GM12892 (cell line): Measurements from ENCODE around the gene IFT122.
"Not testable (repeated sequence)": the region's sequence is repeated elsewhere in the genome, so short reads cannot be mapped to it uniquely, and the experiment has no call there.

Source experiments
- DNase-seq: peaks from one replicate; pipeline ENCODE4 v3.0.0; 2011; ENCODE audit not compliant: insufficient read length
- FAIRE-seq: peaks from 2 replicates; lab custom pipeline; 2011; peaks lifted over from hg19 to GRCh38; lab: Jason Lieb, UNC
- POLR2A ChIP-seq: IDR thresholded peaks from 2 replicates; pipeline ENCODE4 v1.6.1; 2011; ENCODE audit warnings: low read depth, low read length, control low read depth
- POLR2AphosphoS5 ChIP-seq: IDR thresholded peaks from 2 replicates; pipeline ENCODE4 v1.6.1; 2011; ENCODE audit warnings: low read depth, low read length, control low read depth
- TAF1 ChIP-seq: IDR thresholded peaks from 2 replicates; pipeline ENCODE4 v1.6.1; 2011; ENCODE audit warnings: low read depth, mild to moderate bottlenecking, control low read depth, low read length, borderline replicate concordance

The IFT122 gene

DNA sequence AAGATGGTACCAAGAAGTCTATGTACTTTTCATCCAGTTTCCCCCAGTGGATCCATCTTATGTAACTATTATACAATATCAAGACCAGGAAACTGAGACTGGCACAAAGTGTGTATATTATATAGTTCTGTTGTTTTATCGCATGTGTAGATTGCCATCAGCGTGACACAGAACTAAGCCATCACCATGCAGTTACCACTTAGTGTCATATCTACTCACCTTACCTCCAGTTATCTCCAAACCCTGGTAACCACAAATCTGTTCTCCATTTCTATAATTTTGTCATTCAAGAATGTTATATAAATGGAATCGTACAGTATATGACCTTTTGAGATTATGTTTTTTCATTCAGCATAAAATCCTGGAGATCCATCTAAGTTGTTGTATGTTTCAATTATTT lies 23.1 kb downstream of the IFT122 start:
- no peak for DNase-seq
- TF ChIP-seq POLR2AphosphoS5 (no peak), POLR2A (no peak), TAF1 (no peak)
- no peak for FAIRE-seq

DNA sequence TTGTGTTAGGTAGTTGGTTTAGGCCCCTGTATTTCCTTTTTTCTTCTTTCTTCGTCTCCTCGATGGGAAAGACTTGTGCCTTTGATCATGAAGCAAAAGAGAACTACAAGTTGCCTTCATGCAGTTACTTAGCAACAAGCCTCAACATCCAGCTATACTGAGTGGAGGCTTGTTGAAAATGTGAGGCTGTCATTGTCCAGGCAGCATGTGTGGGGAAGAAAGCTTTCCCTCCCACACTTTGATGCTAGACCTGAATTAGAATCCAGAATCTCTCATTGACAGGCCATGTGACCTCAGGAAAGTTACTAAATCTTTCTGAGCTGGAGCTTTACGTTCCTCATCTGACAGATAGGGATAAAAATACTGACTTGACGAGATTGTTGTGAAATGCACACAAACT lies 23.7 kb downstream of the IFT122 start:
- TF ChIP-seq POLR2AphosphoS5 (no peak), TAF1 (no peak), POLR2A (no peak)
- FAIRE-seq (no peak), DNase-seq (no peak)

DNA sequence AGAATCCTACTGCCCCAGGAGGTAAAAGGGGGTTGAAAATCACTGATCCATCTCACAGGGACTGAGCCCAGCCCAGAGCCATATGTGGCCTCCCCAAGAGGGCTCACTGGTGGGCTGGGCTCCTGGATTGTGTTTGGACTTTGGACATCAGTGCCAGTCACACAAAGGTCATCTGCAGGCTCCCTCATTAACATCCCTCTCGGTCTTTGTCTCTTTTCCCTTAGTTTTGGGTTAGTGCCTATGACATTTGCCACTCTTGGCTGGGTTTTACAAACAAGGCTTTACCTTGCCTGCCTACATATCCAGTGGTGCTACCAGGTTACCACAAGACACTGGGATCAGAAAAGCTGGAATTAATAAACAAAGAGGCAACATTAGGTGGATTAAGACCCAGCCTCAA lies 27.9 kb downstream of the IFT122 start:
- TF ChIP-seq TAF1 (no peak), POLR2A (no peak), POLR2AphosphoS5 (no peak)
- DNase-seq (no peak), FAIRE-seq (no peak)

DNA sequence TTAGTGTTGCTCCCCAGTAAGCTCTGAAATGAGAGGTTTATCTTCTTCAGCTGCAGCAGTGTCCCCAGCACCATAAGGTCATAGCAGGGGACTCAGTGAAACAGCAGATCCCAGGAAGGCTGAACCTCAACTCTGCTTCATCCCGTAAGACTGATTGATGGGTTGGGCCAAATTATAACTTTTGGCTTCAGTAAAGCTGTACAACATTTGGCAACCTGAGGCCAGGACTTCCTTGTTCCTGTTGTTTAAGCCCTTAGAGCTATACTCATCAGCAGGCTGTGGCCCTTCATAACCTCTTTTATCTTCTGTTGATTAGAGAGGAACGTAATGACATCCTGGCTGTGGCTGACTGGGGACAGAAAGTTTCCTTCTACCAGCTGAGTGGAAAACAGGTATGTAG lies 29.0 kb downstream of the IFT122 start:
- TF ChIP-seq POLR2A (no peak), POLR2AphosphoS5 (no peak), TAF1 (no peak)
- no peak for DNase-seq
- no peak for FAIRE-seq

DNA sequence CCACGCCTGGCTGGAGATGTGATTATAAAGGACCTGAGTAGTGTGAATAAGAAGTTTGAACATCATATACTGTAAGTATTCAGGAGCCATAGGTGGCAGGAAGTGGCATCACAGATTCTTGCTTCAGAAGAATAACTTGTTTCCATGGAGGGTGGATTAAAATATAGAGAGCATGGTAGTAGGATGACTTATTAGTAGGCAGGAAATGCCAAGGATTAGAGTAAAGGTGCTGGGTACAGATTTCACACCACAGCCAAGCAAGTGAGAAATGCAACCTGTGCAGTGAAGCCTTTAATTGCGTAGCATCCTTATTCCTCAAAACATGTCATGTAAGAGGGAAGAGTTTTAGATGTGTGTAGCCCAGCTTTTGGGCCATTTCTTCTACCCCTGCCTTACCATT lies 30.8 kb downstream of the IFT122 start:
- FAIRE-seq (no peak), DNase-seq (no peak)
- TF ChIP-seq POLR2A (no peak), TAF1 (no peak), POLR2AphosphoS5 (no peak)

DNA sequence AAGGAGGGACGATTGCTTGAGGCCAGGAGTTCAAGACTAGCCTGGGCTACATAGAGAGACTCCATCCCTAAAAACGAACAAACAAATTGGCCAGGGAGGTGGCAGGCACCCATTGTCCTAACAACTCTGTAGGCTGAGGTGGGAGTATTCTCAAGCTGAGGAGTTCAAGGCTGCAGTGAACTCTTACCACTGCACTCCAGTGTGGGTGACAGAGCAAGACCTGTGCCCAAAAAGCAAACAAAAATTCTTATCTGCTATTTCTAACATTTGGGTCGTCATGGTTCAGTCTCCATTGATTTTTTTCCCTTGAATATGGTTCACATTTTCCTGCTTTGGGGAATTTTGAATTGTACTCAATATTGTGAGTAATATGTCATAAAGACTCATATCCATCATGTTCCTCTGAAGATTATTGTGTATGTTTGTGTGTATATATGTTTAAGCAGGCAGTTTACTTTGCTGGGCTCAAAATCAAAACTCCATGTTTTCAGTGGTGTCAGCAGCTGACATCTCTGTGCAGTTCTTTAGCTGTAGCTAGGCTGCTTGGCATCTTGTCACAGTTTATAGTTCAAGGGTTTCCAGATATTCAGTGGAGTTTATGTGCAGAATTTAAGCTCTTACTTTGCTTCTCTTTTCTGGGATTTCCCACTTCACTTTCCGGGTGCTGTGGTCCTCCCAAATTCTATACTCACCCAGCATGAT lies 33.2 kb downstream of the IFT122 start:
- no peak for TF ChIP-seq TAF1
- TF ChIP-seq POLR2AphosphoS5, result no peak
- no peak for TF ChIP-seq POLR2A
- FAIRE-seq, result no peak
- DNase-seq, result no peak

DNA sequence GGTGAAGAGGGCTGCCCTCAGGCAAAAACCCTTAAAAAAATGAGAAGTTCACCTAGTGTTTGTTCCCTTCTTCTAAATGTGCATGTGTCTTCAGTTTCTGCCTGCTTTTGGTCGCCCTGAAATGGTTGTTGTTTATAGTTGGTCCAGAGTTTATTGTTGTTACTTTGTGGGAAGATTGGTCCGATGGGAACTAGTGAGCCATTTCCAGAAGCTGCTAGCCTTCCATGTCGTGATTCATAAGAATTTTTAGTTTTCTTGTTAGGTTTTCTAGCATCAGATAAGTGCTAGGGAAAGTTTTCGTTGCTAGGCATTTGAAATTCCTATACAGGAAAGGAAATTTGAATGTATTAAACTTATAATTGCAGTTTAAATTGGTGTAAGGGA lies 33.7 kb downstream of the IFT122 start:
- FAIRE-seq, result no peak
- TF ChIP-seq TAF1 (no peak), POLR2A (no peak)
- DNase-seq, result no peak

DNA sequence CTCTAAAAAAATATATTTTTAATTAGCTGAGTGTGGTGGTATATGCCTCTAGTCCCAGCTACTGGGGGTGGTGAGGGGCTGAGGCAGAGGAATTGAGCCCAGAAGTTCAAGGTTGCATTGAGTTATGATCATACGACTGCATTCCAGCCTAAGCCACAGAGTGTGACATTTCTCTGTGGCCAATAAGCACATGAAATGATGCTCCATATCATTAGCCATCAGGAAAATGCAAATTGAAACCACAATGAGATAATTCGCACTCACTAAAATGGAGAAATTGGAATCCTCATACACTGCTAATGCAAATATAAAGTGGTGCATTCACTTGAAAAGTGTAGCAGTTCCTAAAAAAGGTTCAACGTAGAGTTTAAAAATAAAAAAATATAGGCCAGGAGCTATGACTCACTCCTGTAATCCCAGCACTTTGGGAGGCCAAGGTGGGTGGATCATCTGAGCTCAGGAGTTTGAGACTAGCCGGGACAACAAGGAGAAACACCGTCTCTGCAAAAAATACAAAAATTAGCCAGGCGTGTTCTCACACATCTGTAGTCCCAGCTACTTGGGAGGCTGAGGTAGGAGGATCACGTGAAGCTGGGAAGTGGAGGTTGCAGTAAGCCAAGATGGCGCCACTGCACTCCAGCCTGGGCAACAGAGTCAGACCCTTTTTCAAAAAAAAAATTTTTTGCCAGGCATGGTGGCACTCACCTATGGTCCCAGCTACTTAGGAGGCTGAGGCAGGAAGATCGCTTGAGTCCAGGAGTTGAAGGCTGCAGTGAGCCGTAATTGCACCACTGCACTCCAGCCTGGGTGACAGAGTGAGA lies 35.2 kb downstream of the IFT122 start:
- FAIRE-seq (no peak), DNase-seq (no peak)
- TF ChIP-seq TAF1, result no peak
- no peak for TF ChIP-seq POLR2A
- no peak for TF ChIP-seq POLR2AphosphoS5

DNA sequence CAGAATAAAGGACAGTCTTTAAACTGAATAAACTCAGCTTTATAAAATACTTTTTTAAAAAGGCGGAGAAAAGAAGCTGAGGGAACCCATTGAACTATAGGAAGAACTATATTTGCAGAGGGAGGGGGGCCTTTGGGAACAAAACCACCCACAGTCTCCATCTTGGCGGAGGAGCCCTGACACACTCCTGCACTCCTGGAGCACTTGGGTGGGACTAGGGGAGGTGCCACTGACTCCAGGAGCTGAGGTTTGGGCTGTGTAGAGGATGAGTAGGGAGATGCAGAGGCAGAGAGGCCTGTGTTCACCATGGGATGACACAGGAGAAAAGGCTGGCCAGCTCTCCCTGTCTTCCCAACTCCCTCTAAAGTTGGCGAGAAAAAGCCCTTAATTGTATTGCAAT lies 35.8 kb downstream of the IFT122 start:
- no peak for TF ChIP-seq POLR2A
- no peak for TF ChIP-seq TAF1
- no peak for TF ChIP-seq POLR2AphosphoS5
- no peak for FAIRE-seq
- no peak for DNase-seq

DNA sequence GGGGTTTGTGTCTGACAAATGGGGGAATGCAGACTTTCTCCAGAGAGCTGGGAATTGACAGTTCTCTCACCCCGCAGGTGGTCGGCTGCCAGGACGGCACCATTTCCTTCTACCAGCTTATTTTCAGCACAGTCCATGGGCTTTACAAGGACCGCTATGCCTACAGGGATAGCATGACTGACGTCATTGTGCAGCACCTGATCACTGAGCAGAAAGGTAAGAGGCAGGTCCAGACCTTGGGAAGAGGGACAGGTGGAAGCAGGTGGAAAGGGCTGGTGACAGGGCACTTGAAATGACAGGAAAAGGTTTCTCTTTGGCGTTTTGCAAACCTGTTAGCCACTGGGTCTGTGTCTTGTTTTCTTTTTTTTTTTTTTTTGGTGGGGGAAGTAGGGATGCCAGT lies 36.6 kb downstream of the IFT122 start:
- TF ChIP-seq TAF1, result no peak
- TF ChIP-seq POLR2A, result no peak
- TF ChIP-seq POLR2AphosphoS5, result no peak
- FAIRE-seq (no peak), DNase-seq (no peak)

DNA sequence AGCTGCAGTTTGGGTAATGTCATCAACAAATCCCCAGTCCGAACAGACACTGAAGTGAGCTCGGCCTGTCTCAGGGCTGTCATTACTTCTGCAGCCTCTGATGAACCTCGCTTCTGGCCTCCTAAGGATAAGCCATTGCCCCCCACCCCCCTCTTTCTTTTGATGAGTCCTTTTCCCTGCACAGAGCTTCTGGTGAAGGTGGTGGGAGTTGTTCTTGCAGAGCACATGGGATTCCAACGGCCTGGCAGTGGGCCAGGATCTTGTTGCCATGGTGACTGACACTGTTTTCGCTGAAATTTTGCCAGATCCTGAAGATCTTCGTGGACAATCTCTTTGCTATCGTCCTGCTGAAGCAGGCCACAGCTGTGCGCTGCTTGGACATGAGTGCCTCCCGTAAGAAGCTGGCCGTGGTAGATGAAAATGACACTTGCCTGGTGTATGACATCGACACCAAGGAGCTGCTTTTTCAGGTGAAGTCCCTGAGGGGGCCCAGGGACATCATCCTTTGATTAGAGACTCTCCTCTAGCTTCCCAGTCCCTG lies 41.3 kb downstream of the IFT122 start:
- FAIRE-seq, DNase-seq: not testable (repeated sequence)

DNA sequence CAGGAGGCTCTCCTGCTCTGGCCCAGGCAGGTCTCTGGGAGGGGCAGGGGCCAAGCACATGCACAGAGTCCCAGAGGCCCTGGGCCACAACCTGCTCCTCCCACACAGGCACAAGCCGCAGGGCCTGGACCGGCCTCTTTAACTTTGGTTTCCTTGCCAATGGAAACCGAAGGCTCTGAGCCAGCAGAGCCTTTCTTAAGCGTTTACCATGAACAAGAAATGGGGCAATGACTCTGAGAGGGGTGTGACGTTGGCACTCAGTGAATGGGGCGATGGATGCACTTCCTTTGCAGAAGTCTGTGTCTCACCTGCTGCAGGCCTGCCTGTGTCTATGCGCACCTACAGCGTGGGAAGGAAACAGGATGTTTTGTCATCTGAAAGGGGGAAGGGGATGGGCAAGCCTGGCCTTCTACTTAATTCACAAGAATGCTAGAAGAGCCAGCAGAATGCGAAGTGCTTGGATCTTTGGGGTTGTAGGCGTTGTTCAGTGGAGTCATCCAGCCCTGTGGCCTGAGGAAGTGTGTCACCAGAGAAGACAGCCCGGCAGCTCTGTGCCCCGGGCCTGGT lies 41.8 kb downstream of the IFT122 start:
- FAIRE-seq, result no peak
- no peak for DNase-seq
- TF ChIP-seq POLR2AphosphoS5, result no peak
- TF ChIP-seq TAF1, result no peak
- TF ChIP-seq POLR2A, result no peak

DNA sequence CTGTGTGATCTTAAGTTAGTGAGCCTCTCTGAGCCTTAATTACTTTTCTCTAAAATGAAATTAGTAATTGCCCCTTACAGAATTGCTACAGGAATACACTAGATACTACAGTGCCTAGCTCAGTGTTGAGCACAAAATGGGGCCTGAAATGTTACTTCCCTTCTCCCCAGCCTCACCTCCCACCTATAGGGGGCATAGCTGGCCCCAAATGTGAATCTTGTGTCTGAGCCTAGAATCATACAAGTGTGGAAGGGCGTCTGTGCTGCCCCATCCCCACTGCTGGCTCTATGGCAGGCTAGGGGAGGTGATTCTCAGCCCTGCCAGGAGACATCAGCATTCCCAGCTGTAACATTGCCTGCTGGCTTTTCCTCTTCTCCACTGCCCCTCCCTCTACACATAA lies 42.7 kb downstream of the IFT122 start:
- no peak for DNase-seq
- FAIRE-seq, result no peak
- TF ChIP-seq POLR2AphosphoS5, result no peak
- TF ChIP-seq POLR2A, result no peak
- no peak for TF ChIP-seq TAF1
